22Rv1 (cell line): ENCODE results near the gene UNC79.

Experiments
- H3K27ac ChIP-seq: fragments of 450-650 bp; 2 replicates; pipeline ENCODE4 v1.5.1; 2017
- ZFX ChIP-seq: fragments of 450-650 bp; IDR thresholded peaks from 2 replicates; pipeline ENCODE4 v1.6.1; 2017; ENCODE audit warnings: antibody characterized with exemption, borderline replicate concordance
- TF ChIP-seq, protein P1 (sequence below): fragments of 450-650 bp; IDR thresholded peaks from 2 replicates; pipeline ENCODE4 v1.5.1; 2017; ENCODE audit warnings: mild to moderate bottlenecking

The UNC79 gene

DNA sequence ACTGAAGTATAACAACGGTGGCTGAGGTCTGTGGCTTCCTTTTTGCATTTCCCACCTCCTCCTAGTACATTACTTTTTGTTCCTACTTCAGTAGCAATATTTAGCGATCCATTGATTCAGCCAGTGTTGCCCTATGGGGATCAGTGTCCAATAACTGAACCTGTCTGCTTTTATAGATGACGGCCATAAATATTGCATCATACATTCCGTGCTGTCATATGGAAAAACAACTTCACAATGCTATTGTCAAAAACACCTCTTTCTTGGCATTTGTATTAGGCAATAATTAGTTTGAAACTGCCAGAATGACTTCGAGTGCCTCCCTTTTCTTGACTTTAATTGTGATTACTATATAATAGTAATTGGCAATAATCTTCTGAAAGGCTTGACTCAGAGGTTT, 208.1 kb downstream of the UNC79 start:
- TF ChIP-seq, protein P1, sequence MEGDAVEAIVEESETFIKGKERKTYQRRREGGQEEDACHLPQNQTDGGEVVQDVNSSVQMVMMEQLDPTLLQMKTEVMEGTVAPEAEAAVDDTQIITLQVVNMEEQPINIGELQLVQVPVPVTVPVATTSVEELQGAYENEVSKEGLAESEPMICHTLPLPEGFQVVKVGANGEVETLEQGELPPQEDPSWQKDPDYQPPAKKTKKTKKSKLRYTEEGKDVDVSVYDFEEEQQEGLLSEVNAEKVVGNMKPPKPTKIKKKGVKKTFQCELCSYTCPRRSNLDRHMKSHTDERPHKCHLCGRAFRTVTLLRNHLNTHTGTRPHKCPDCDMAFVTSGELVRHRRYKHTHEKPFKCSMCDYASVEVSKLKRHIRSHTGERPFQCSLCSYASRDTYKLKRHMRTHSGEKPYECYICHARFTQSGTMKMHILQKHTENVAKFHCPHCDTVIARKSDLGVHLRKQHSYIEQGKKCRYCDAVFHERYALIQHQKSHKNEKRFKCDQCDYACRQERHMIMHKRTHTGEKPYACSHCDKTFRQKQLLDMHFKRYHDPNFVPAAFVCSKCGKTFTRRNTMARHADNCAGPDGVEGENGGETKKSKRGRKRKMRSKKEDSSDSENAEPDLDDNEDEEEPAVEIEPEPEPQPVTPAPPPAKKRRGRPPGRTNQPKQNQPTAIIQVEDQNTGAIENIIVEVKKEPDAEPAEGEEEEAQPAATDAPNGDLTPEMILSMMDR: no peak
- no peak for TF ChIP-seq ZFX
- no peak overlapping the region for H3K27ac ChIP-seq

DNA sequence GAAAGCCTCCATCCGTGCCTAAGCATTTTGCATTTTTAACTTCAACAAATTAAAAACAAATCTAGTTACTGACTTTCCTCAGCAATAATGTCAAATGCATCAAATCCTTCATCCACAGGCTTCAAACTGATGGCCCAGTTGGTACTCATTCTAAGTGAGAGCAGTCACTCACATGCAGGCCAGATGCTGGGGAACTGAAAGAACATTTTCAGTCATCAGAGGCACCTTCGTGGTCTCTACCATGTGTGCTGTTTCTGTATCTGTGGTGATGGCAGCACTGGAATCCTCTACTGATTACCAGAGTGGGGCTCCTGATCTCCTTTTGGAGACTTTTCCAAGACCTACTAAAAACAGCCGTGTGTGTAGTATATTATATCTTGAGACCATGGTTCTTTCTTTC, 212.4 kb downstream of the UNC79 start:
- TF ChIP-seq, protein P1: no peak
- TF ChIP-seq ZFX: no peak
- H3K27ac ChIP-seq: no peak overlapping the region

DNA sequence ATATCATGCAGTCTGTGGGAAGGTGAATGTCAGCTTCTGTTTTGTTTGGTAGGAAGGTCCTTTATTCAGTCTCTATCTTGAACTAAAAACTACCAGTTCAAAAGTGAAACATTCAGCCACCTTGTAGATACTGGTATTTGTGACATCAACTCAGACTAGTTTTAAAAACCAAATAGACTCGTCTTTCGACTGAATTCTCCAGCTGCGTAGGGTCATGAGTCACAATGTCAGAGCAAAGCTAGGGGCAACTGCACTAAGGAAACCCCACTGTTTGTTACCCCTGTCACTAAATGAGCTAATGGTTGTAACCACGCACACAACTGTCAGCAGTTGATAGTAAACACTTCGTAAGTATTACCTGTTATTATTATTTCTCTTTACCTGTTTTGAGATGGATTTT, 212.9 kb downstream of the UNC79 start:
- TF ChIP-seq, protein P1: no peak
- no peak for TF ChIP-seq ZFX
- H3K27ac ChIP-seq: no peak overlapping the region

DNA sequence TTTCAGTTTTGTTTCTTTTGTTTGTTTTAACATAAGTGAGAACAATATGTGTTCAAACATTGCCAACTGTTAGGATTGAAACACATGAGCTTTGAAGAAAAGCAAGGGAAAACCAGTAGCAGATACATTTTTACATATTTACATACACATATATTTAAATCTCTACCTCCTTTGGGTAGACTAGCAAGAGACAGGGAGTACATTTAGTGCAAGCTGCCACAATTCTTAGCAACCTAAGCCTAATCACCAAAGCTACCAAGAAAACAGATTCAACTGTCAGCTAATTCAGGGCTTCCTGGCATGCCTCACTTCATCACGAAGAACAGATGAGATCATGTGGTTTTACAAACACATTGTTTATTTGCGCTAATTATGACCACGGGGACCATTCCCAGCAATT, 214.5 kb downstream of the UNC79 start:
- no peak for TF ChIP-seq ZFX
- TF ChIP-seq, protein P1: no peak
- H3K27ac ChIP-seq: no peak overlapping the region

DNA sequence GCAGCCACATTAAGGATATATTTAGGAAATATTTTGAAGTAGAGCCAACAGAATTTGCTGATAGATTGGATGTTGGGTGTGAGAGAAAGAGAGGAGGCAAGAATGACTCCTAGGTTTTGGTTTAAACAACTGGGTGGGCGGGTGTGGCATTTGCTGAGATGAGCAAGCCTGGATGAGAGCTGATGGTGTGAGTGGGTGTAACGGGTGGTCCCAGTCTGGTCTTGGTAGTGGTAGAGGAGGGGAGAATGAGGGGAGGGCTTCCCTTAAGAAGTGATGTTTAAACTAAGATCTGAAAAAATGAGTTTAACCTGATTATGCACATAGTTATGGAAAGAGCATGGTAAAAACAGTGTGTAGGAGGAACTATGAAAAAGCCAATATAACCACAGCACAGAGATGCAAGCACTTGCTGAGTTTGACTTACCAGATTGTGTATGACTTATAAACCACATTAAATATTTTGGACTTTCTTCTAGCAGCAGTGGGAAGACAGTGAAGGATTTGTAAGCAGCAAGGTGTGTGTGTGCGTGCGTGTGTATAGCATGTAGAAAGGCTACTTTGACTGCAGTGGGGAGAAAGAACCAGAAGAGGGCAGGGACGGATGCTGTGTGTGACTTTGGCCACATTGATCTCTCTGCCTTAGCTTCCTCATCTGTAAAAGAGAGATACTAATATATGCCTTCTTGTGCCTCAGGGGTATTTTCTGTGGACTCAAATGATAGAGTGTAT, 217.9 kb downstream of the UNC79 start:
- no peak for TF ChIP-seq ZFX
- TF ChIP-seq, protein P1: peak; percentile 29; the same call in 1 of the 2 replicates
- H3K27ac ChIP-seq: no peak overlapping the region

DNA sequence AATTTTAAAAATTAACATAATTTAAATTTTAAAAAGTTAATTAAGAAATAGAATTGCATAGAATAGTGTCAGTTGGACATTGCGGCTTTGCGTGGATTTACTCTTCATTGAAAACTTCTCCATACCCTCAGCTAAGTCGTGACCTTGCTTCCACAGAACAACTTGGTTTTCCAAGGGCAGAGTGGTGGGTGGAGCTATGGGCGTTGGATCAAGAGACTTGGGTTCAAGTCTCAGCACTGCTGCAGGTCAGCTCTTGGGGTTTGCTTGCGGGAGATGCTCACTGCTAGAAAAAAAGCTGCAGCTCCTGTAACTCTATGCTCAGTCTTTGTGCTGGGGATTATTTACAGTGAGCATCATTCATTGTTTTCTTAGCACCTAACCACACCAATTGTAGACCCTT, 223.9 kb downstream of the UNC79 start:
- TF ChIP-seq, protein P1: no peak
- no peak for TF ChIP-seq ZFX
- H3K27ac ChIP-seq: no peak overlapping the region

DNA sequence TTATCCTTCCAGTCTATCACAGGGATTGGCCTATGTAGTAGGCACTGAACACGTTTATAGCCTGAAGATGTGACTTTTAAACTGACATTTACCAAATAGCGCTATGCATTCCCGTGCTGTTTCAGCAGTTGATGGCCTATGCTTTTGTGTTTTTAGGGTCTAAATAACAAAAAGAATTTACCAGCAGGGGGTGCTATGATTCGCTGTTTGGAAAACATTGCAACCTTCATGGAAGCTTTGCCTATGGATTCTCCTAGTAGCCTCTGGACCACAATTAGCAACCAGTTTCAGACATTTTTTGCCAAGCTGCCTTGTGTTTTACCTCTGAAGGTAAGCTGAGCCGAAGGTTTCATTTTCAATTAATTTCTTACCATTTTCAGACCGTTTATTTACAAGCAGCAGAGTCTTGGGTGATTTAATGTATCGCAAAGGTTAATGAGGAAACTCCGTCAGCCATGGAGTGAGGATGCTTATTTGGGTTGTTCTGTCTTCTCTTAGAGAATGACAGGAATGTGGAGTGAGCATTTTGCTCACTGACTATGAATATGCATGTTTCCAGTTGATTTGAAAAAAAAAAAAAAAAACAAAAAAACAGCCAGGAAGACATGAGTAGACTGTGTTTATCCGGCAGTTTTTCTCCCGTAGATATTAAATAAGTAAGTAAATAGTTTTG, 224.5 kb downstream of the UNC79 start:
- TF ChIP-seq ZFX: no peak
- TF ChIP-seq, protein P1: peak; percentile 74

More for the DNA sequence above, 224.5 kb downstream of the UNC79 start:
- no peak overlapping the region for H3K27ac ChIP-seq
